Right ventricle myocardium superior (tissue), 1 donor: ENCODE measurements around the gene SPDEF. TPM values are rescaled to one million over a fixed set of nuclear protein-coding genes. Genes with fewer than 3 reads are reported as not detected.

Experiments used
- ATAC-seq: fragments of 200-7000 bp; cut with Tn5 transposase; one replicate; pipeline ENCODE4 v1.9.1; 2020; ENCODE audit warnings: mild to moderate bottlenecking; ENCODE audit not compliant: poor library complexity
- DNase-seq: peaks from one replicate; pipeline ENCODE4 v3.0.0-alpha.2; 2020
- intact Hi-C: fragments of 100-400 bp; cut with DNase I; formaldehyde crosslinking; loops from one replicate; pipeline ENCODE4 v1.11.2; 2022
- total RNA-seq: library from RNA; stranded (reverse); fragmentation: NEBNext Ultra II Directional; extraction: Animal tissue kit (Norgen Biotek cat#: 25700); gene quantifications from one replicate; pipeline ENCODE4 v1.2.1, GENCODE V29; 2021
- donor health status: DM: no; HTN: yes; CAD: no; lungs with severe emphysema.

The SPDEF gene
- total RNA-seq, 1 donor from 2014 or later: not detected

GRCh38 chr6:34510299-34510698, 45.8 kb downstream of the SPDEF start:
- ATAC-seq: no peak
- intact Hi-C loops: no loop called here
- DNase-seq: no peak

DNA sequence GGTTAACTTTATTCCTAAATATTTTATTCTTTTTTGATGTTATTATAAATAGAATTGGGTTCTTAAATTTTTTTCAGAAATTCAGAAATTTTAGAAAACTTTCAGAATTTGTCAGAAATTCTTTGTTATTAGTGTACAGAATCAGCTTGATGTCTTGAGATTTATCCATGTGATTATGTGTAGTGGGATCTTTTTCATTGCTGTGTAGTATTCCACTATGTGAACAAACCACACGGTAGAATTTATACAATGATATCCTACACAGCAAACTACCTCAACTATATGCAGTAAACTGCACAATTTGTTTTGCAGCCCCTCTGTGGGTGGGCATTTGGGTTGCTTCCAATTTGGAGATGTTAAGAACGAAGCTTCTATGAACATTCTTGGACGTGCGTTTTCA, 46.3 kb downstream of the SPDEF start:
- no peak for ATAC-seq
- no peak for DNase-seq
- intact Hi-C loops: no loop called here

- no peak for DNase-seq
- intact Hi-C loops: no loop called here
- ATAC-seq: no peak
Measured at GRCh38 chr6:34508425-34508824, 47.7 kb downstream of the SPDEF start.

DNA sequence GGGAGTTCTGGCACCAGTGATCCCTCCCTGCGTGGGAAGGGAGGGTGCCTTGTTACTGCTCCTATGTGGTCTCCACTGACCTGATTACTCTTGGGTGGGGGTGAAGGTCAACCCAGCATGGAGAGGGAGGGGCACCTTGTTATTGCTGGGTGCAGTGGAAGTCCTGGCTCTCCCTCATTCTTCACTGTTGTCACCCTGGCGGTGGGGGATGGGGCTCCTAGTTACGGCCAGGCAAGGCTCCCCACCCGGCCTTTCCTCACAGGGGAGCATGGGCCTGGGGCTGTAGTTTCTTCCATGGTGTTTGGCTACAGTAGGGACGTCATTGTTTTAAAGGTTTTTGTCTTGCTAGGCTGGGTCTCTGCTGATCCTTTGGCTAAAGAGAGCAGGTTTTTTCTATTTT, 49.4 kb downstream of the SPDEF start:
- no peak for ATAC-seq
- no peak for DNase-seq
- intact Hi-C loops: no loop called here

DNA sequence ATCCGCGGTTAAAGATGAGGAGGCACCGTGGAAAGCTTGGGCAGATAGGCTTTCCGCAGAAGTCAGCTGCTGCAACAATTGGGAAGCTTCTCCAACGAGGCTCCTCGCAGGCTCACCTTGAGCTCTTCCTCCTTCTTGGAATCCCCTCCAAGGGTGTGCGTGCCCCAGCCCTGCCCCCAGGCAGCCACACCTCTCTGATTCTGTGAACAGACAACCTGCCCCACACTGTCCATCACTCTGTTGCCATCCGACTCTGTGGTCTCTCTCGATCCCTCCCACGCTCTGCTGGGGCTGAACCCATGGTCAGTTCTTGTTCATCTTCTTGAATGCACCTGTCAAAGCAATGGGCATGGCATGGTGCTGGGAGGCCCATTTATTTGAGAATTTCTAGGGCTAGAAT, 58.7 kb downstream of the SPDEF start:
- ATAC-seq (no peak), DNase-seq (no peak)
- intact Hi-C loops: no loop called here

- no peak for DNase-seq
- intact Hi-C loops: no loop called here
- ATAC-seq: no peak
Measured at GRCh38 chr6:34496103-34496685, 59.9 kb downstream of the SPDEF start.

- DNase-seq: no peak
- intact Hi-C loops: no loop called here
- no peak for ATAC-seq
Measured at GRCh38 chr6:34494973-34495372, 61.2 kb downstream of the SPDEF start.

- ATAC-seq (no peak), DNase-seq (no peak)
- intact Hi-C loops: no loop called here
Measured at GRCh38 chr6:34493344-34493743, 62.8 kb downstream of the SPDEF start.

DNA sequence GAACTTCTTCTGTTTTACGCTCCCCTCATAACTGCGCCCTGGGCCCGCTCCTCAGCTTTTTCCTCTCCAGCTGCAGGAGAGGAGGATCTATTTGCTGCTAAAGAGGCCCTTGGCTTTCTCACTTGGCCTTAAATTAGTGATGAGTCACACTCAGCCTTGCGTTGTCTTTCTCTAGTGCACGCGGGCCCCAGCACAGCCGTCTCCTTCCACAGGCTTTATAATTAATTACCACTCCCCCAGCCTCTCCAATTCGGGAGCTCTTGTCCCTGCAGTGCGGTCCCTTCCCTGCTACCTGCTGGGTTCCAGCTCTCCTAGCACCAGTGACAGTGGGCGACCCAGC, 65.1 kb downstream of the SPDEF start:
- ATAC-seq: no peak
- DNase-seq: no peak
- intact Hi-C loops: no loop called here

- DNase-seq: no peak
- intact Hi-C loops: no loop called here
- no peak for ATAC-seq
Measured at GRCh38 chr6:34490390-34491090, 65.6 kb downstream of the SPDEF start.

DNA sequence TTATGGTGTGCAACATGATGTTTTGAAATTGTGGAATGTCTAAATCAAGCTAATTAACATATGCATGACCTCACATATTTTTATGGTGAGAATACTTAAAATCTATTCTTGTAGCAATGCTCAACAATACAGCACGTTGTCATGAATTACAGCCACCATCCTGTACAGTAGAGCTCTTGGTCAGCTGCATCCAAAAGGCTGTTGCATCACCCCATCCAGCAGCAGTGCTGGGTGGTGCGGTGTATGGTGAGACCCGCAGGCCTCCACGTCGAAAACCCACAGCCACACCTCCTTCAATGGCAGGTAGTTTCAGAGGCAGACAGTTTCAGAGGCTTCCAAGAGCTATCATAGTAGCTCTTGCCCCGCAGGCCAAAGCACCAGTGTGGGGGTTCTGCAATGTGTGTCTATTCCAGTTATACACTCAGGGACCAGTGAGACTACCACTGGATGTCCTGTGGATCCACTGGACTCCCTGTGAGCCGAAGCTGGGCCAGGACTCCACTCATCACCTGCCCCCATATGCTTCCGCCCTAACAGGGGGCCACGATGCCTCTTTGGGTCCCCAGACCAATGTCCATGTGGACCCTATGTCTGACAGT, 66.8 kb downstream of the SPDEF start:
- intact Hi-C loops: no loop called here
- no peak for DNase-seq
- ATAC-seq: no peak

Other genes starting within 250 kb of the SPDEF start
- gene NUDT3, start 163.7 kb downstream of the SPDEF start, total RNA-seq: 49.6 TPM
- 638 TPM for gene RPS10, start 130.3 kb downstream of the SPDEF start, total RNA-seq
- gene PACSIN1, start 90.3 kb downstream of the SPDEF start, total RNA-seq: 11.3 TPM
- 132 TPM for gene ILRUN, start 140.4 kb upstream of the SPDEF start, total RNA-seq
- gene SNRPC, start 201.2 kb upstream of the SPDEF start, total RNA-seq: 164 TPM
- 17.2 TPM for gene BLTP3A, start 235.8 kb upstream of the SPDEF start, total RNA-seq